GM18520 (cell line): ENCODE data around the gene RSPO4.
"Not testable (repeated sequence)": the region's sequence is repeated elsewhere in the genome, so short reads cannot be mapped to it uniquely, and the experiment has no call there.

Experiments used
- ATAC-seq: cut with Tn5 transposase; IDR thresholded peaks from one replicate; pipeline ENCODE4 v1.9.1; 2021; ENCODE audit not compliant: unreplicated experiment

The RSPO4 gene

DNA sequence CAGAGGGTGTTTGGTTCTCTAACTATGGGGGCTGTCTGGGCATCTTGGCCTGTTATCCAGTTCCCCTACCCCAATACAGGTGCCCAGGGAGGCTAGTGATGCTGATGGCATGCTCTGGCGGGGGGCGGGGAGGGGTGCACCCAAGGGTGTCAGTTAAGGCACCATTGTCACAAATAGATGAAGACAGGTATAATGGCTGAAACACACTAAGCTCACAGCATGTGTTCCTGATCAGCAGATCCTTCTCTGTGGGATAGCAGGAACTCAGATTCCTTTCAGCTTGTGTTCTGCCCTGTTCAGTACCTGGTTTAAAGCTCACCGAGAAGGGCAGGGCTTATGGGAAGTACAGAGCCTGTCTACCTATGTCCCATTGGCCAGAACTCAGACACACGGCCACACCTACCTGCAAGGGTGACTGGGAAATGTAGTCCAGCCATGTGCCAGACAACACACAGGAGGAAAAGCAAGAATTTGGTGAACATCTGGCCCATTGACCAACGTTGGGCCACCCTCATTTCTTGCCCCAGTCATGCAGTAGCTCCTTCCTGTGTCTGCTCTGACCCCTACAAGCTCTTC lies 3.4 kb upstream of the RSPO4 start:
- ATAC-seq = no peak

DNA sequence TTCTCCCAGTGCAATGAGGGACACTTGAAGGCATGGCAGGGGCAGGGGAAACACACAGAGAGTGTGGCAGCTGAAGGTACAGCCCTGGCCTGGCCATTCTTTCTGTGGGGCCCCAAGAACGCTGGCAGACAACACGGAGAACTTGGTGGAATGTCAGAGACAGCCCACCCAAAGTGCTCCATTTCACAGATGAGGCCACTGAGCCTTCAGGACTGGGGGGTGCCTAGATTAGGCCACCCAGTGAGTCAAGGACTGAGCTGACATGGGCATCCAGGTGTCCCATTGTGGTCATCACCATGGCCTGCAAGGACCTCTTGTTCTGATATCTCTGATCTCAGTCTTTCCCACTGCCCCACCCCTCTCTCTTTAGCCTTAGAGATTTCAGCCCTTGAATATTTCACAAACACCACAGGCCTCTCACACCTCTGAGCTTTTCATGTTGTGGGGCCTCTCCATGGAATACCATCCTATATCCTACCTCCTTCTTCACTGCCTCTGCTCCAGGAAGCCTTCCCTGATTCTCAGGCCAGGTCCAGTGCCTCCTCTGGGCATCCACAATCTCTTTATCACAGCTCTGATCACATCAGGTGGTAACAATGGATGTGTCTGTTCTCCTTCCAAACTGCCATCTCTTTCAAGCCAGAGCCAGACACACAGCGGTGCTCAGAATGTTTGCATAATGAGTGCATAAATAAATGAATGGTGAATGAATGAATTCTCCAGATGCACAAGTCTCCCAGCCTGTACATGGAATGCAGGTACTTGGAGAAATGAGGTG lies 2.0 kb upstream of the RSPO4 start:
- no peak for ATAC-seq

DNA sequence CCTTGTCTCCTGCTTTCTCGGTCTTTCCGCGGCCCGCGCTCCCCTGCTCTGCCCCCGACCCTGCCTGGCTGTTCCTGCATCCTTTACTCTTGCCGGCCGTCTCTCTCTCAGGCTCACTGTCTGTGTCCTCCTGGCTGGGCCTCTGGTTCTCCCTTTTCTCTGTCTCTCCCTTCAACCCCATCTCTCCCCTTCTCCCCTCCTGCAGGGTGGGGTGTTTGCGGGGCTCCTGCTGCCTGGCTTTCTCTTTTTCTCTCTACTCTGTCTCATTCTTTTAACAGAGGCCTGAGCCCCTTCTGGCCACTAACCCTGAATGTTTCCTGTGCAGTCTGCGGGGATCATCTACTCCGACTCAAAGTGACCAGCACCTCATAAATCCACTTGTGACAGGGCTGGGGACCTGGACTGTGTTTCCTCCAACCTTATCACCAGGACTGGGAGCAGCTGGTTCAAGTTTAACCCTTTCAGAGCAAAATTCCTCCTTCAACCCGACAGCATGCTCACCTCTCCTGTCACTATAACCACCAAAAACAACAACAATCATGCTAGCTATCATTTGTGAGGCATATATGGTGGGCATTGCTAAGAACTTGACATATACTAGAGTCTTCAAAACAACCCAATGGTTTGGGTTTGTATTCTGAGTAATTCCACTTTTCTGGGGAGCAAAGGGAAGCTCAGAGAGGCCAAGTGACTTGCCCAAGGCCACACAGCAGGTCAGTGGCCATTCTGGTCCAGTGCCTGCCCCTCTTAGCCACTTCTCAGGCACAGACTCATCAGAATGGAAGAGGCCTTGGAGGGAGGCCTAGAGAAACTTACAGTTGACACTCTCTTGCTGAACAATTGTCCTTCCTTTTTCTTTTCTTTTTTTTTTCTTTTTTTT lies 811 bp upstream of the RSPO4 start:
- ATAC-seq = no peak

DNA sequence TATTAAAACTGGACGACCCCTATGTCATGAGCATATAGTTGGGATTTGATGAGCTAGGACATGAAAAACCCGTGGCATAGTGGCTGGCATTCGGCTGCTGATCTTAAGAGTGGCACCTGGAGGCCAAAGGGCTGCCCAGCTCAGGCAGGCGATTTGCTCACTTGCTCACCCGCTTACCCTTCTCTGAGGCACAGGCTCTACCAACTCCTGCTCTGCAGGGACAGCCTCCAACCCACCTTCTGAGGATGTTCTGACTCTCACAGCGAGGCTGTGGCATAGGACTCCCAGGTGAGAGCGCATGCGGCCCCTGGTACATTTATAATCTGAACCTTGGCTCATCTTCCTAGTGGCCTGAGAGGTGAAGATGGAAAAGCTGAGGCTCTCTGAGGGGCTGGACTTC lies 995 bp downstream of the RSPO4 start:
- ATAC-seq = no peak

DNA sequence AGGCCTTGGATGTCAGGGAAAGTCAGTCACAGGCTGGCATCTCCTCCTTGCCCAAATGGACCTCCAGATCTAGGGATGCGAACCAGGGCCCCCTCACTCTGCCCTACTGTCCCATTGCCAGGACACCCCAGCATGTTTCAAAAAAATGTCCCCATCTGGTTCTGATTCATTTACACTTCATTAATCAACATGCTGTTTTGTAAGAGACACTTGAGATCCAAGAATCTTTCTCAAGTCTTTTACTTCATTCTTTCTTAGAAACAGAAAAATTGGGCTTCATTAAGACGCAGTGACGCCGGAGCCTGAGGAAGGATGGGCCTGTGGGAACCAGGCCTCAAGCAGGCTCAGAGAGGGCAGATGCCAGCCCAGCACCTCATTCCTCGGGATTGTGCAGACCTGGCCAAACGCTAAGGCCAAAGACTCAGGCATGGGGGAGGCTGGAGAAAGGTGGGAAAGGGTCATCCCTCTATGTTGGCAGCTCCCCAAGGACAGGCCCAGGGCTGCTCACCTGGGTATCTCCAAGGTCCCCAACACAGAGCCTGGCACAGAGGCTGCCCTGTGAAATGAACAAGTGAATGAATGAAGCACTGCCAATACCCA lies 3.8 kb downstream of the RSPO4 start:
- ATAC-seq = no peak

DNA sequence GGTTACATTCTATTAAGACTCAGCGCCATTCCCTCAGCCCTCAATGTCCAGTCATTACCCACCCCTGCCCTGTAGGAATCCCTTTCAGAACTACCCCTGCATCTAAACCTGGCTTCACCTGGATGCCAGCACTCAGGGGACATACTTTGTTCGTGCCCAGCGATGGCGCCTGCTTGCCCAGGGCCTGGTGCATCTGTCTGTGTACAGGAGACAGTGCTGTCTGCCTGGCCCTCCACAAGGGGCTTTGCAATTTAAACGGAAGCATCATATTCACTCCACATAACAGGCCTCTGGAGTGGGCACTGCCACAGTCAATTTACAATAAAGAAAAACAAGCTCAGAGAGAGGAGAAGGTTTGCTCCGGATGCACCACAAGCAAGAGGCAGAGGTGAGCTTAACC lies 4.6 kb downstream of the RSPO4 start:
- ATAC-seq = no peak

DNA sequence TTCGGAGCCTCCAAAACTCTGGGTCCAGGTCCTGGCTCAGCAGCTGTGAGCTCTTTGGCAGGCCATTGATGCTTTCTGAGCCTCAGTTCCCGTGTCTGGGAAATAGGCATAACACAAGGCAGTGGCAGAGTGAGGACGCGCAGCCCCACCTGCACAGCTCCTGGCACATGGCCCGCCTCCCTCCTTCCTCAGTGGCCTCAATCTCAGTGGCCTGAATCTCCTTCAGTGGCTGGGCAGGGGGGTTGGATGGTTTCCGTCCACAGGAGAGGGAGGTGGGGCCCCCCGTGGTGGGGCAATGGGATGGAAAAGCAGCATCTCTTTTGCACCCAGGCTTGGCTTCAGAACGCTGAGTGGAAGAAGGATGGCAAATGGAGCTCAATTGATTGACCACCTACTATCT lies 5.1 kb downstream of the RSPO4 start:
- ATAC-seq = no peak

DNA sequence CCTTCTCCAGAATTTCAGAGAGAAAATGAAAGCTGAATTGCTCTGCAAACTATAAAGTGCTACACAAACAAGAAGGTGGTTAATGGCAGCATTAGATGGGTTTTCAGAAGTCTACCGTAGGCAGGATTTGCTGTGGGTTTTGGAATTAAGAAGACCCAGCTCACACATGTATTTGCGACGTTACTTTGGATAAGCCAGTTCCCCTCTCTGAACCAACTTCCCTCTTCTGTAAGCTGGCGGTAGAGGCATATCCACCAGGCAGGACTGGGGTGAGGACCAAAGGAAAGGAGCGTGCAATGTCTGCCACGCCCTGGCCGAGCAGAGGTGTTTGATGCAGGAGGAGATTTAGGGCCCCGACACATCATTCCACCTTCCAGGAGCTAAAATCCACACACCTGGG lies 6.9 kb downstream of the RSPO4 start:
- ATAC-seq = no peak

DNA sequence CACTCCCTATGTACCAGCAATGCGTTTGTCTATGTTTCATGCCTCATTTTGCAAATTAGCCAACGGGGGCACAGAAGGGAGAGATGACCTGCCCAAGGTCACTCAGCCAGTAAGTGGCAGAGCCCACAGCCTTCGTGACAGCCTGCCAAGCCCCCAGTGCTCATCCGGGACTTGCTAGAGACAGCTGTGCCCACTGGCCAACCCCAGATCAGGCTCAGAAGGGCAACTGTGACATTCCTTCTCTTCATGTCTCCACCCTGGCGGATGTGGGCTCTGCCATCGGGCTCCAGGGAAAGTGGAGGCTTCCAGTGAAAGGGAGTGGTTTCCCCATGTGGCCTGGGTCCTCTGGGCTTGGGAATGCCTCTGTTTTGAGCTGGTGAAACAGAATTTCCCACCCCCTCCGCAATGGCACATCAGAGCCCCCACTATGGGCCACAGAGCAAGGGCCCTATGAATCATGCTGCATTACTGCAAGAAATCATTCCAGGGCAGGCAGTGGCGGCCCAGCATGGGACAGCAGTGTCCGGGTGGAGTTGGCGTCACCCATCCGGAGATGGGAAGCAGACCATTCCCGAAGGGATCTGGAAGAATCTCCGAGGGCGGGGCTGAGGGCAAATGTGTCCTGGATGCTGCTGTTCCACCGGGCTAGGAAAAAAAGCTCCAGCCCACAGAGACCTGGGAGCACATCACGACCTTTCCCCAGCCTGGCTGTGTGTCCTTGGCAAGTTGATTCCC lies 9.1 kb downstream of the RSPO4 start:
- ATAC-seq = no peak

DNA sequence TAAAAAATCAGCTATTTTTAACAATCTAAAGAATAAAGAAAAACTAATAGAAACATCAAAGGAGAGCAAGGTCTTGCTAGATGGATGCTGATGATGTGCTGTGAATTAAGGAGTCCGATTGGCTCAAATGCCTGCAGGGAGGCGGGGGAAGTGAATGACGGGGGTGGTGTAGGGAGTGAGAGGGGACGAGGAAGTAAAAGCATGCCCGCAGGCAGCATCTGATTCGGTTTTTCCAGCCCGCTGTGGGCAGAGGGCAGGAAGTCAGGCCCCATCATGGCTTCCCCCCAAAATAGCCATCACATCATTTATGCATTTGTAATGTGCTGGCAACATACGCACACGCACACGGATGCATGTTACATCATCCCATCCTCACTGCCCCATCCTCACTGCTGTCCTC lies 10.3 kb downstream of the RSPO4 start:
- no peak for ATAC-seq

DNA sequence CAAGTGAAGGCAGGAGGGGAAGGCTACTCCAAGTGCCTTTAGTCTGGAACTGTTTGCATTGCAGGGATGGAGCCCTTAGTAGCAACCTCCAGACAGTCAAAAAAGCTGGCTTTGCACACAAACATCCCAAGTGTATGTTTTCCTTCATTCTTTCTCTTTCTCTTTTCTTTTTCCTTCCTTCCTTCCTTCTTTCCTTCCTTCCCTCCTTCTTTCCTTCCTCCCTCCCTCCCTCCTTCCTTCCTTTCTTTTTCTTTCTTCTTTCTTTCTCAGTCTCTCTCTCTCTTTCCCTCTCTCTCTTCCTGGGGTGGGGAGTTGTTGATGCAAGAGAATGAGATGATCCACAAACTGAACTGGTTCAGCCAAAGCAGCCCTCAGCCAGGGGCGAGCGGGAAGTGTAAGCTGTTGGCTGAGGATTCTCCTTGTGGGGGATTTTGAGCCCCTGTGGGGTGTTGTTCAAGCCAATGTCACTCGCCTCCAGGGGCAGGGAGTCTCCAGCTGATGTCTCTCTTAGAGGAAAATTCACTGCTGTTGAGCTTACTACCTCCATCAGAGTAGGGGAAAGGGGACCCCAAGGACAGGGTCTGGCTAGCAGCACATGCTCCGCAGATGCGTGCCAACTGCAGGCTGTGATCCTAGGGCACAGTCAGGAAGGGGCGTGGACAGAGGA lies 11.7 kb downstream of the RSPO4 start:
- no peak for ATAC-seq

DNA sequence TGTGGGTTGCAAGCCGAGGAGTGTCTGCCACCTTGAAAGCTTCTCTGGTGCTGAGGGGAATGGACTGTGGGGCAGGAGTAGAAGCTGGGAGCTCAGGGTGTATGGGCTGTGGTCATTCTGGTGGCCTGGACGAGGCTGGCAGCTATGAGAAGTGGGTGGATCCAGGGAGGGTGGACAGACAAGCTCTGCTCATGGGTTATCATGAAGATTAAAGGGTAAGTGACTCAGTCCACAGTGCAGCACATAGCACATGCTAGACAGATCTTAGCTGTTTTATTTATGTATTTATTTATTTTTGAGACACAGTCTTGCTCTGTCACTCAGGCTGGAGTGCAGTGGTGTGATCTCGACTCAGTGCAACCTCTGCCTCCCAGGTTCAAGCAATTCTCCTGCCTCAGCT lies 13.8 kb downstream of the RSPO4 start:
- no peak for ATAC-seq

DNA sequence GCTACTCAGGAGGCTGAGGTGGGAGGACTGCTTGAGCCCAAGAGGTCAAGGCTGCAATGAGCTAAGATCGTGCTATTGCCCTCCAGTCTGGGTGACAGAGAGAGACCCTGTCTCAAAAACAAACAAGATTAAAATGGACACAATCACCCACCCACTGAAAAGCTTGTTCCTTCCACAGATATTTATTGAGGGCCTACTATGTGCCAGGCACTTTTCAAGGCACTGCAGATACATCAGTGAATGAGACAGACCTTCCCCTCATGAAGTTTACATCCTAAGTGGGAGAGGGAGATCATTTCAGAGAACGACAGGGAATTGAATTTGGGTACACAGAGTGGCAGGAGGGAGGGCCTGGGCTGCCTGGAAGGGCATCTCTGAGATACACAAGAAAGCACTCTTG lies 14.4 kb downstream of the RSPO4 start:
- no peak for ATAC-seq

DNA sequence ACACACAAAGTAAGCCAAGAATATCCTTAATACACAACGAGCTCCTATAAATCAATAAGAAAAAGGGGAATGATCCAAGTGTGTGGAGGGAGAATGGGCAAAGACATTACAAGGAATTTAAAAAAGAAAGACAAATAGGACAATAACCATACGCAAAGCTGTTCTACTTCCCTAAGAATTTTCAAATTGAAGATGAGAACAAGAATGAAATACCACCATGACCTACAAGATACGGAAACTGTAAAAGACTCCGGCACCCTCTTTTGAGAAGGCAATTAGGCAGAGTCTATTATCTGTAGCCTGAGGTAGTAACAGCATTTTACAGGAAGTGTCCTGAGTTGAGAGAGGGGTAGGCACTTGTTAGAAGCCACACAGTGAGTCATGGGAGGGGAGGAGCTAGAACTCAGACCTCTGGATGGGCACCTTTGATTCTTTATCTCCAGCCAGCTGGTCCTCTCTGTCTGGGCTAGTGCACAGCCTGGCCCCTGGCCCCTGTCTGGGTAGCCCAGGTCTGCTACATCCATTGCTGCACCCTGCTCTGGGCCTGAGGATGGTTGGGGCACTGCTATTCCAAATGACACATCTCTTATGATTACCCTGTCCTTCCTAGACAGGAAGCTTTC lies 15.3 kb downstream of the RSPO4 start:
- ATAC-seq = no peak

DNA sequence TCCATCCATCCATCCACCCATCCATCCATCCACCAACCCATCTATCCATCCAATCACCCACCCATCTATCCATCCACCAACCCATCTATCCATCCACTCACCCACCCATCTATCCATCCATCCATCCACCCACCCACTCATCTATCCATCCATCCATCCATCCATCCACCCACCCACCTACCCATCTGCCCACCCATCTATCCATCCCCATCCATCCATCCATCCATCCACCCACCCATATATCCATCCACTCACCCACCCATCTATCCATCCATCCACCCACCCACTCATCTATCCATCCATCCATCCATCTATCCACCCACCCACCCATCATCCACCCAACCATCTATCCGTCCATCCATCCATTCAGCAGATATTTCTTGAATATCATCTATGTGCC lies 17.1 kb downstream of the RSPO4 start:
- not testable (repeated sequence) for ATAC-seq

DNA sequence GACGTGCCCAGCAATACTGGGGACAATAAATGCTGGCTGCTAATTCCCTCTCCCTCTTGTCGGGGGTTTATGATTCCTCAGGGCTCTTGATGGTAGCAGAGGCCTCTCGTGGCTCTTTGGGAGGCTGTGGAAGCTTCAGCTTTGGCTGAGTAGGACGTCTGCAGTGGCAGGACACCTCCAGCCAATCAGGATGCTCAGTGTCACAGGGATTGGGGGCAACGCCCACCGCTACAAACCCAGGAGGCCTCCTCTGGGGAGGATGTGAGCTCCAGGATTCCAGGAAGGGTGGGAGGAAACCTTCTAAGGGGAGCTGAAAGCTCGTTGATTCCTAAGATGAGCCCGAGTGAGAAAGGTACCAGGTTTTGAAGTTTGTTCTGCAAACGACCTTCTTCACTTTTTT lies 19.4 kb downstream of the RSPO4 start:
- no peak for ATAC-seq

DNA sequence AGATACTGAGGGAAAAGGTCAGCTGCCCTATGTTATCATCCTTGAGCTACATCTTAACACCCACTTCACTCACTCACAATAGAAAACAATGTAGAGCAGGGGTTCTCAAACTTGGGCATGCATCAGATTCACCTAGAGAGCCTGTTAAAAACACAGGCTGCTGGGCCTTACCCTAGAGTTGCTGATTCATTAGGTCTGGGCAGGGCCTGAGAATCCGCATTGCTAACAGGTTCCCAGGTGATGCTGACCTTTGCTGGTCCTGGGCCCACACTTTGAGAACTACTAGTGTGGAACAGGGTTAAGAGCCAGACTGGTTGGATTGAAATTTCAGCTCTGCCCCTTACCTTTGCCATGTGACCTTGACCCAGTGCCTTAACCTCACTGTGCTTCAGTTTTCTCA lies 25.1 kb downstream of the RSPO4 start:
- ATAC-seq = no peak

DNA sequence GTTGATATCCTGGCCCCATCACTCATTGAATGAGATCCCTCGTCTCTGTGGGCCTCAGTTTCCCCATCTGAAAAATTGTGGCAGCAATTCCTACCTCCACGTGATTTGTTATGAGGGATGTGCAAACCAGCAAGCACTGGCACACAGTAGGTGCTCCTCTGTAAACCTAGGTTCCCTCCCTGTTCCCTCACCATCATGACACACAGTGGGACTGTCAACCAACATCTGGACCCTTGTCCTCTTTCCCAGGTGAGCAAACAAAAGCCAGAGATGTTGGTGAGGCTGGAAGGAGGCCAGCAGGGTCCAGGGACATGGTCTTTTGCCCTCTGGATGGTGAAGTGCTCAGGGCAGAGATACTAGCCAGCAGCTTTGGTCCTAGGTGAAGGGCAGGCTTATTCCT lies 26.1 kb downstream of the RSPO4 start:
- ATAC-seq = no peak

DNA sequence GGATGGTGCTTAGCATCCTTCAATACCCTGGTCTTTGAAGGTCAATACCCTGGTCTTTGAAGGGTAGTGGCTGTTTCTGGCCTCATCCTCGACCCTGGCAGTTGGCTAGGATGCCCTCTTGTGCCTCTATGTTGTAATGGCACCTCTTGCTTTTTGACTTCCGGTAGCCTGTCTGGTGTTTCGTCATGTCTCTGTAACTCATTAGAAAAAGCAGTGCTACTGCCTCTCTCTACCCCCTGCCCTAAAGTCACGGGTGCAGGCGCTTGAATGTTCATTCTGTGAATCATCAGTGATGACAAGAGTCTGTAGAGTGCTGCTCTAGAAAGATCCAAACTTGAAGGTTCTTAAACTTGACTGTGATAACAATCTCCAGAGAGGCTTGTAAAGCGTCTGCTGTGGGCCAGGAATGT lies 28.3 kb downstream of the RSPO4 start:
- no peak for ATAC-seq

DNA sequence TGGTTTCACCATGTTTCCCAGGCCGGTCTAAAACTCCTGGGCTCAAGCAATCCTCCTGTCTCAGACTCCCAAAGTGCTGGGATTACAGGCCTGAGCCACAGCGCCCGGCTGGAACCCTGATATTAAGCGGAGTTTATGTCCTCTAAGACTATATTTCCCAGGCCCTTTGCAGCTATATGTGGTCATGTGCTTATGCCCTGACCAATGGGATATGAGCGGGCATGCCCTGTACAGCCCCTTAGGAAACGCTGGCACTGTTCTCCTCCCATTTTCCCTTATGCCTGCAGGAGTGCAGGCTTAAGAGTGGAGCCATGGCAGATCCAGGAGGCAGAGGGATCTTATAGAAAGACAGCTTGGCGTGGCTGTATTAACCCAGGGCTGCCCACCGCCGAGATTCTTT lies 29.9 kb downstream of the RSPO4 start:
- ATAC-seq = no peak
